GM12864 (cell line): ENCODE results near the gene PARD3B.

Source experiments
- DNase-seq: peaks from one replicate; pipeline ENCODE4 v3.0.0-alpha.2; 2011; ENCODE audit warnings: low read depth
- H3K4me3 ChIP-seq: 2 replicates; pipeline ENCODE4 v1.5.1; 2011; ENCODE audit warnings: mild to moderate bottlenecking, low read depth, low read length, control low read depth
- CTCF ChIP-seq: IDR thresholded peaks from 2 replicates; pipeline ENCODE4 v1.5.1; 2011; ENCODE audit warnings: low read depth, mild to moderate bottlenecking, moderate library complexity, low read length, control low read depth, inconsistent platforms; ENCODE audit errors: missing control alignments

The PARD3B gene

GRCh38 chr2:204529795-204530463, 15.3 kb upstream of the PARD3B start:
- no peak for TF ChIP-seq CTCF
- DNase-seq, result no peak
- no peak overlapping the region for H3K4me3 ChIP-seq

- no peak for DNase-seq
- no peak overlapping the region for H3K4me3 ChIP-seq
- TF ChIP-seq CTCF, result no peak
Measured at GRCh38 chr2:204530464-204530805, 14.8 kb upstream of the PARD3B start.

DNA sequence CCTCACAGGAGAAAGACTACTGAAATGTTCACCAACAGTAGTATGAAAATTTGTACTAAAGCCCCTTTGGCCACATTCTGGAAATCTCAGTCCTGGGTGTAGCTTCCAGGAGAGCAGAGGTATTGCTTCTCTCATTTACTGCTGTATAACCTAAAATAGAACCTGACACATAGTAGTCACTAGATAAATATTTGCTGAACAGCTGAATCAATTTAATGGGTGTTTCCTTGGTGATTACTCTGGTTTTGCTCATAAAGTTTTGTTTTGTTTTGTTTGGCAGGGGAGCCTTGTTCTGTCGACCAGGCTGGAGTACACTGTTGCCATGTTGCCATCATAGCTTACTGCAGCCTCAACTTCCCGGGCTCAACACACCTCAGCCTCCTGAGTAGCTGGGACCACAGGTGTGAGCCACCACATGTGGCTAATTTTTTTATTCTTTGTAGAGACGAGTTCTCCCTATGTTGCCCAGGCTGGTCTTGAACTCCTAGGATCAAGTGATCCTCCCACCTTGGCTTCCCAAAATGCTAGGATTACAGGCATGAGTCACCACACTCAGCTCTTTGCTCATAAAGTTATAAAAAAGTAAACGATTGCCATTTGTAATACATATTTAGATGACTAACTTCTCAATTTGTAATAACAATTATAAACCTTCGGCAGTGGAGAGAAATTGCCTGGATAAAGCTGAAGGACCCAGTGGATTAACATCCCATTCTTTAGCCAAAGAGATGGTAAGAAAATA, 11.5 kb upstream of the PARD3B start:
- no peak for TF ChIP-seq CTCF
- no peak for DNase-seq

DNA sequence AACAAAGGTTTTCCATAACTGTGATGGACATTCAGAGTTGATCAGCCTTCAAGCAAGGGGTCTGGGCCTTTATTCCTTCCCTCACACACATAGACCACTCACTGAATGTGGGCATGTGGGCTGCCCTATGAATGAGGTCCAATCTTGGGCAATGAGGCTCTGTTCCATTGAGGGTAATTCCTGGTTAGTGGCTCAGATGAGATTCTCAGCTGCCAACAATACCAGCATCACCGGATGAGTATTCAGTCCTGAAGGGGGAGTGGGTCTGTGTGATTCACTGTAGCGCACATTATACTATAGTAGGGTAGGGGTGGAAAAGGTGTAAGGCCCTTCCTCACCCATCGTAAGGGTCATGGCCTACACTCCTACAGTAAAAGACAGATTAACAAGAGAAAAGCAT, 9.9 kb upstream of the PARD3B start:
- no peak for DNase-seq
- no peak for TF ChIP-seq CTCF
- no peak overlapping the region for H3K4me3 ChIP-seq

More for the DNA sequence above, 11.5 kb upstream of the PARD3B start:
- no peak overlapping the region for H3K4me3 ChIP-seq

GRCh38 chr2:204535764-204536163, 9.5 kb upstream of the PARD3B start:
- no peak for TF ChIP-seq CTCF
- DNase-seq, result no peak
- no peak overlapping the region for H3K4me3 ChIP-seq

GRCh38 chr2:204538182-204539018, 6.9 kb upstream of the PARD3B start:
- no peak for DNase-seq
- no peak for TF ChIP-seq CTCF
- no peak overlapping the region for H3K4me3 ChIP-seq
